HK-2 (cell line): ENCODE results near the gene IKZF4.
"Not testable (repeated sequence)": the region's sequence is repeated elsewhere in the genome, so short reads cannot be mapped to it uniquely, and the experiment has no call there.

Experiments
- DNase-seq: peaks from one replicate; pipeline ENCODE4 v3.0.0-alpha.2; 2018; ENCODE audit not compliant: unreplicated experiment

Gene IKZF4

DNA sequence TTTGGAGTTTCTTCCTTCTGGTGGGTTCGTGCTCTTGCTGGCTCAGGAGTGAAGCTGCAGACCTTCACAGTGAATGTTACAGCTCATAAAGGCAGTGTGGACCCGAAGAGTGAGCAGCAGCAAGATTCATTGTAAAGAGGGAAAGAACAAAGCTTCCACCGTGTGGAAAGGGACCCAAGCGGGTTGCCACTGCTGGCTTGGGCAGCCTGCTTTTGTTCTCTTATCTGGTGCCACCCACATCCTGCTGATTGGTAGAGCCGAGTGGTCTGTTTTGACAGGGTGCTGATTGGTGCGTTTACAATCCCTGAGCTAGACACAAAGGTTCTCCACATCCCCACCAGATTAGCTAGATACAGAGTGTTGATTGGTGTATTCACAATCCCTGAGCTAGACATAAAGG, 21.3 kb upstream of the IKZF4 start:
- DNase-seq: not testable (repeated sequence)

DNA sequence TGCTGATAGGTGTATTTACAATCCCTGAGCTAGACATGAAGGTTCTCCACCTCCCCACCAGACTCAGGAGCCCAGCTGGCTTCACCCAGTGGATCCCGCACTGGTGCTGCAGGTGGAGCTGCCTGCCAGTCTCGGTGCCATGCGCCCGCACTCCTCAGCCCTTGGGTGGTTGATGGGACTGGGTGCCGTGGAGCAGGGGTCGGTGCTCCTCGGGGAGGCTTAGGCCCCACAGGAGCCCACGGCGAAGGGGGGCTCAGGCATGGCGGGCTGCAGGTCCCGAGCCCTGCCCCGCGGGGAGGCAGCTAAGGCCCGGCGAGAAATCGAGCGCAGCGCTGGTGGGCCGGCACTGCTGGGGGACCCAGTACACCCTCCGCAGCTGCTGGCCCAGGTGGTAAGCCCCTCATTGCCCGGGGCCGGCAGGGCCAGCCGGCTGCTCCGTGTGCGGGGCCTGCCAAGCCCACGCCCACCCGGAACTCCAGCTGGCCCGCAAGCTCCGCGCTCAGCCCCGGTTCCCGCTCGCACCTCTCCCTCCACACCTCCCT, 20.8 kb upstream of the IKZF4 start:
- DNase-seq: not testable (repeated sequence)

DNA sequence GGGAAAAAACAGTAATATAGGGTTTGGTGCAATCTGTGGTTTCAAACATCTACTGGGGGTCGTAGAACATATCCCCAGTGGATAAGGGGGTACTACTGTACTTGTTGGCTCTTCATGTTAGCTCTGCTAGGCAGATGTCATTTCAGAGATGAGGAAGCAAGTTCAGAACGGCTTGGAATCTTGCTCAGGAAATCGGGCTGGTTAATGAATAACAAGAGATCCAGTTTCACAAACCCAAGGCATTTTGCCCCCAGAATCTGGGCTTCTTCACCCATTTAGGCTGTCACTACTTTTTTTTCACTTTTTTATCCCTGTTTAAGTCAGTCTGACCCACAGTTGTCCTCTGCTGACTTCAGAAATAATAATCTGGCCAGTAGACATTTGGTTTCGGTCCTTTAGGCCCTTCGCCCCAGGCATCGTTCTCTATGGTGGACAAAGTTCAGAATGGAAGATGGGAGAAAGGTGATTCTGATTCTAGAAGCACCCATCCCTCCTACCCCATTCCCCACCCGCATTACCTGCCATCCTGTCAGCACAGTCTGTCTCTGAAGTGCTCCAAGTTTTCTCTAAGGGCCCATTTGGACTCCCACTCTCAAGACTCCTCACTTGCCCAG, 19.2 kb upstream of the IKZF4 start:
- no peak for DNase-seq

DNA sequence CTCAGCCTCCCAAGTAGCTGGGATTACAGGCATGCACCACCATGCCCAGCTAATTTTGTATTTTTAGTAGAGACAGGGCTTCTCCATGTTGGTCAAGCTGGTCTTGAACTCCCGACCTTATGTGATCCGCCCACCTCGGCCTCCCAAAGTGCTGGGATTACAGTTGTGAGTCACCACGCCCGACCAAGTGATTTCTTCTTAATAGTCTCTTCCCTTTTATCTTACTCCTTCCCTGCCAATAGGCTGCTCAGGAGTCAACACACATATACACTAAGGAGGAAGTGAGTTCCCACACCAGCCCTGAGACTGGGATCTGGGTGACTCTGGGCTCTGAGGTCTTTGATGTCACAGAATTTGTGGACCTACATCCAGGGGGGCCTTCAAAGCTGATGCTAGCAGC, 17.5 kb upstream of the IKZF4 start:
- DNase-seq: not testable (repeated sequence)

DNA sequence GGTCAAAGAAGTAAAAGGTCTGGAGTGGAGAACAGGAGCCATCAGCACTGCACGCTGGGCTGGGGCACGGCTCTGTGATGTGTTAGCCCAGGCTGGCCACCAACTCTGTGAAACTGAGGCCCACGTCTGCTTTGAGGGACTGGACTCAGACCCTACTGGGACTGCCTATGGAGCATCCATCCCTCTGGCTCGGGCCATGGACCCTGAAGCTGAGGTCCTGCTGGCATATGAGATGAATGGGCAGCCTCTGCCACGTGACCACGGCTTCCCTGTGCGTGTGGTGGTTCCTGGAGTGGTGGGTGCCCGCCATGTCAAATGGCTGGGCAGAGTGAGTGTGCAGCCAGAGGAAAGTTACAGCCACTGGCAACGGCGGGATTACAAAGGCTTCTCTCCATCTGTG, 16.6 kb upstream of the IKZF4 start:
- DNase-seq: no peak

DNA sequence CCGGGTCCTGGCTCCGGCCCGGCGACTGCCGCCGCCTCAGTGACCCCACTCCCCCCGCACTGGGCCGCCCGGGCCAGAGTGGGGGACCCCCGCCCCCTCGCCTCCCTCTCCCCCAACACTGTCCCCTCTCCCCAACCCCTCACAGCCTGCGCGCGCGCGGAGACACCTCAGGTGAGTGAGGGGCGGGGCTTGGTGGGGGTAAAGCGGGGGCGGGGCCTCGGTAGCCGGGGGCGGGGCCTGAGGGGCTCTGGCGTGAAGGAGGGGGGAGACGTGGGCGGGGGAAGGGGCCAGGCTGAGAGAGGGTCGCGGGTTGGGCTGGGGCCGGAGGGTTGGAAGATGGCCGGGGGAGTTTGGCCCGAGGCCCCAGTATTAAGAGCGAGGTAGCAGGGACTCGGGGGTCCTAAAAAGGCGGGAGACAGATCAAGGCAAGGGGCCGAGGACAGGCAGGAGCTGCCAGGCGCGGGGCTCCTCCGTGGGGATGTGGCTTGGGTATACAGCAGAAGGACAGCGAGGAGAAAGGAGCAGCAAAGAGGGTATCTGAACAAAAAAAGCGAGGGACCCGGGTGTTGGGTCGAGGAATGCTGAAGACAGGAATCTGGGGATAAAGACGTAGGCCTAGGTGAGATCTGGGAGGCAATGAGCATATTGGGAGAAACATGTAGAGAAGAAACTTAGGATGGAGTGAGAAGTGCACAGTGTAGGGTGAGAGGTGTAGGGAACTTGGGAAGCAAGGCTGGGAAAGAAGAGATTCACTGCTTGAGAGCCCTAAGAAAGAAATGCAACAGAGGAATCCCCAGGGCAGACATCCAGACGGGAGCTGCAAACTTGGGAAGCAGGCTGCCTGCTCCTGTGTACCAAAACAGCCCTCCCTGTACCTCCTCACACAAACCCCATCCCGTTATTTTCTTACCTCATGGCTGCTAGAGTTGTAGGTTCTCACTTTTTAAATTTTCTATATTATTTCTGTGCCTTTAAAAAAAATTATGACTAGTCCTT, 13.0 kb upstream of the IKZF4 start:
- peak; percentile 46 for DNase-seq

DNA sequence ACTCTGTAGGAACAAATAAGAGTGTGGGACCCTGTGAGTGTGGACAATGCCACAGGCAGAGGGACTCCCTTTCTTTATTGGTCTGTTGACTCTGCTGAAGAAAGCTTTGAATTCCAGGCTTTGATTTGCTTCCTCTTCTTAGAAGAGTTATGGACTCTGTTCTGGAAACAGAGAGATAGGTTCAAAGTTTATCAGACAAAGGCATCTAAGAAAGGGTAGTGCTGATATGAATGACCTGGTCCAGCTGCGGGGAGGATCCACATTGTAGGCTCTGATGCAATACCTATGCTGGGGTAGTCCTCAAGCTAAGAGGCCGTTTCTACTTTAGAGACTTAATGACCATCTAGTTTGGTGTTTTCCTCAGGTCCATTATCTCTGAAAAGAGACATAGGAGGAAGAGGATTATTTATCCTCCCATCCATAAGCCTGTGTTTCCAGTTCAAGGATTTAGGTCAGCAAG, 10.7 kb upstream of the IKZF4 start:
- DNase-seq: no peak

DNA sequence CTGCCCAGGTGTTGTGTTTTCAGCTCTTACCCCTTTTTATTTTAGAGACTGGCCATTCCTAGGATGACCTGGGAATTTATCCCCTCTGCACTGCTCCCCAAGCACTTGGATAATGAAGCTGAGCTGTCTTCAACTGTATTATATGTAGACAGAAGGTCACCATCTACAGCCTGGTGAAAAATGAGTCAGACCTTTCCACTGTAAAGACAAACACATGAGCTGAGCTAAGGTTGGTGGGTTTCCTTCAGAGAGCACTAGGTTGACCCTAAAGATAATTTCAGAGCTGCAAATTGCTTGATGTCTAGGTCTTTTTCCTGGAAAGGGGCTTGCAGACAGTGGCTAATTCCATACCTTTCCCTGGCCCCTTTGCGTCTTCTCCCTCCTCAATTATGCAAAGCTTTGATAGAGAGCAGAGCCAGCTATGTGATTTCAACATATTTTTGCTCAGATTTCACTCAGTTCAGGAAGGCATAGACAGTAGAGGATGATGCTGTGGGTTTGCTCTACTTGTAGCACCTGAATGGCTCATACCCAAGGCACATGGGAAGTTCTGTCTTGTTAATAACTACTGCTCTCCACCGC, 9.2 kb upstream of the IKZF4 start:
- no peak for DNase-seq

DNA sequence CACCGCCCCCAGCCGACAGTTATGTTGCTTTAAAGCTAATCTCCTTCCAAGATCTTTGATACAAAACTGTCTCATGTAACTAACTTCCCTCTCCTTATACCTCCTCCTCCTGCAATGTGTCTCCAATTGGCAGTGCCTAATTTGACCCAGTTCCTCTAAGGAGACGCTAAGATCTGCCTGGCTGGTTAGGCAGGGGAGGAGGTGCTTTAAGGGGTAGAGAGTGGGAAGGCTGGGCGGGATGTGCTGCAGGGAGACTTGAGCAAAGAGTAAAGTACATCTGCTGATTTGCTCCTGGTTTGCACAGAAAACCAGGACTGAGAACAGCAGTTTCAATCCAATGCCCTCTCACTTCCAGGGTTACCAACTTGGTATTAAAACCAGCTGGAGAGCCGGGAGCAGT, 7.4 kb upstream of the IKZF4 start:
- no peak for DNase-seq

DNA sequence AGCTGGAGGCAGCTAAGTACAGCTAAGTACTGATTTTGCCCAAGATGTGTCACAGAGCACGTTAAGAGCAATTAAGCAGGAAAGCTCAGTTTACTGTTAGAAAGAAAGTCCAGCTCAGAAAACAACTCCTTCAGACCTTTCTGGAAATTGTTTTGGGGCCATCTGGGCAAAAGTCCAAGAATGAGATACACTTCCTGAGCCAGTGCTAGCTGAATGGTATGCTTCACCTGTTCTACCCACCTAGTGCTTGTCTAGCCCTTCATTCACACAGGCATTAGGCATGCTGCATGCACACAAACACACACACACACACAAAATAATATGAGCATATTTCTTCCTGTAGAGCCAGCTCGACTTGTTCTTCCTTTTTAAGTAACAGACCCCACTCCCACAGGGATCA, 6.6 kb upstream of the IKZF4 start:
- DNase-seq: no peak

DNA sequence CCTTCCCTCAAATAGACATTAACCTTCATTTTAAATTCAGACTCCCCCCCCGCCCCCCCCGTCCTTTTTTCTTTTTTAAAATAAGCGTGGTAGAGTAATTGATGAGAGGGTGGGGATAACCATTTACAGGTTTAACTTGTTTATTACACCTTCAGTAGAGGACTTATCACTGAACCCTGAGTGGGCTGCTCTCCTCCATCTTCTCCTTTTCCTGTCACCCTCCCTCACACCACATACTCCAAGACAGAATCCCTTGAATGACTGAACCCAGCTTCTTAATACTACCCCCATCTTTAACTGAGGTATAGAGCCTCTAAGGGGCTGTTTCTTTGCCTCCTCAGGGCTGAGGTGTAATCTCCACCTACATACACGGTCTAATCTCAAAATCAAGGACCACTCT, 3.7 kb upstream of the IKZF4 start:
- no peak for DNase-seq

DNA sequence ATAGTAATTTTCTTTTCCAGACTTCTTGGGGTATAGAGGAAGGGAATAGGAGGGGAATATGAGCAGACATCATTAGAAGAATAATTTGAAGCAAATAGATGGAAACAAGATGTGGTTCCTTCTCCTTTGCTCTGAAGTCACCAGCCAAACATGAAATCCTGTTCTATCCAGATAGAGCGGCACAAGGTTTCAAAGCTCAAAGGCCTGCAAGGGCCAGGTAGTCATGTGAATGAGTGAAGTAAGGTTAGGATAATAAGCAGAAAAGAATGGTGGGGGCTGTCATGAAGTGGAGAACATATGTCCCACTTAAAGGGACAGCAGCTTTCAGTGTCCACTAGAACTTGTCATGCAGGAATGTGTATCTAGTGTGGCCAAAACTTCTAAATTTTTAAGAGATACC, 2.5 kb upstream of the IKZF4 start:
- no peak for DNase-seq

DNA sequence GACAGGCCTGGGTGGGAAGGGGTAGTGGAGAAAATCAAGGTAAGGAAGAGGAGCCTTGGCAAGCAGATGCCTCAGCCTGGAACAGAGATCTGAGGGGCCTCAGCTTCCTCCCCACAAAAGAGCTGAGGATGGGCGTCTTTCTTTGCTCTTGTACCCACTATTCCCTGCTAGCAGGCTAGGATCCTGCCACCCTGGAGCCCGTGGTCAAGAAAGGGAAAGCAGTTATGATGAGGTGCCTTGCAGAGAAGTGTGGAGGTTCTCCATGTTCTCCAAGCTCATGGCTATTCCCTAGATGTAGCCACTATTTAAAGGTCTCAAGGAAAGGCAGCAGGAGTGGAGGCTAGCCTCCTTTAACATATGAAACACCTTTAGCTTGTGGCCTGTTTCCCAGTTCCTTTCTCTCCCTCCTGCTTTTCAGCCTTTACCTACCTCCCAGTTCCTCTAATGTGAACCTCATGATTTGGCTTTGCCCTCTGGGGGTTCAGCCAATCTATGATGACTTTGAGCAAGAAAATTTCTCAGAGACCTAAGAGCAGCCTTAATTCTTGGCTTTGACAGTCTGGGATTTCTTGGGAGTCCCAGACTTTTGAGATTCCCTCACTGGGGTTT, 1.1 kb downstream of the IKZF4 start:
- DNase-seq: no peak

DNA sequence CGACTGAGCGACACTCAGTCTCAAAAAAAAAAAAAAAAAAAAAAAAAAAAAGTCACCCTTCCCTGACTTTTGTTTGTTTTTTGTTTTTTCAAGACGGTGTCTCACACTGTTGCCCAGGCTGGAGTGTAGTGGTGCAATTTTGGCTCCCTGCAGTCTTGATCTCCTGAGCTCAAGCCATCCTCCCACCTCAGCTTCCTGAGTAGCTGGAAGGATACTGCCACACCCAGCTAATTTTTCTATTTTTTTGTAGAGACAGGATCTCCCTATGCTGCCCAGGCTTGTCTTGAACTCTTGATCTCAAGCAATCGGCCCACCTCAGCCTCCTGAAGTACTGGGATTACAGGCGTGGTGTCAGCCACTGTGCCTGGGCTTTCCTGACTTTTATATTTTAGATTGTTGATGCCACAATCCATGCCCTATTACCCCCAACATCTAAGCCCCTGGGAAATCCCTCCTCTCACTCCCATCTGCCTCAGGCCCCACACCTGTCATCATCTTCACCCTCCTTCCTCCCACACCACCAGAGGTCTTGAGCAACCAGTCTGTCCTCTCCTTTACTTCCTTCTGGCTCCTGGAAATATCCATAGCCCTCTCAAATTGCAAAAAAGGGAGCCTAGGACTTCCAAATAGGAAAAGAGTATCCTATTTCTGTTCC, 7.8 kb downstream of the IKZF4 start:
- no peak for DNase-seq

DNA sequence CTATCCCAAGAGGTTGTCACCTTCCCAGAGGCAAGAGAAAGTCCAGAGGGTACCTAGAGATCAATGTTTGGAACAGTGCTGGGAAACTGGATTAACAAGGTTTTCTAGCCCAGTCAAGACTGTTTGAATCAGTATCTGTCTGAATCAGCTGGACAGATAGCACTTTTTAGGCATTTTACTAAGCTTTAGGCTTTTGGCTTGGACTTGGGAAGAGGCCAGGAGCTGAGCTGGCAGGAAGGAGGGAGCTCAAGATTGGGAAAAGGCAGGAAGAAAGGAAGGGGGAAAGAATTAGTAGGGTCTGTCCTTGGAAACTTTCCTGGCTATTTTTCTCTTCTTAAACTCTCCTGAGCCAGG, 8.3 kb downstream of the IKZF4 start:
- no peak for DNase-seq

DNA sequence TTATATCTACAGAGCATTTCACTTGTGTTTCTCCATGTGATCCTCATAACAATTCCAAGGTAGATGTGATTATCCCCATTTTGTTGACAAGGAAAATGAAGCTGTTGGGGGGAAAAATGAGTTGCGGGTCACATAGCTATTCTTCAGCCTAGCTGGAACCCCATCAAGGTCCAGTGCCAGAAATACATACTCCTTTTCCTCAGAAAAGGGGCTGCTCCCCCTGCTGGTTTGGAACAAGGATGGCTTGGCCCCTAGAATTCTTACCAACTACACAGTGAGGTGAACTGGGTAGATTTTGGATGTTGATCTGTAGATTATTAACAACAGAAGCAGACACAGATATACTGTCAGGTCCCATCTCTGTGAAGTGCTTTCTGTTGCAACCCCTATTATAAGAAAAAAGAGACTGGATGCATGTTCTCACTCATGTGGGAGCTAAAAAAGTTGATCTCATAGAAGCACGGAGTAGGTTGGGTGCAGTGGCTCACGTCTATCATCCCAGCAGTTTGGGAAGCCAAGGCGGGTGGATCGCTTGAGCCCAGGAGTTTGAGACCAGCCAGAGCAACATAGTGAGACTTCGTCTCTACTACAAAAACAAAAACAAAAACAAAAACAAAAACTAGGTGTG, 8.9 kb downstream of the IKZF4 start:
- DNase-seq: peak; percentile 30

DNA sequence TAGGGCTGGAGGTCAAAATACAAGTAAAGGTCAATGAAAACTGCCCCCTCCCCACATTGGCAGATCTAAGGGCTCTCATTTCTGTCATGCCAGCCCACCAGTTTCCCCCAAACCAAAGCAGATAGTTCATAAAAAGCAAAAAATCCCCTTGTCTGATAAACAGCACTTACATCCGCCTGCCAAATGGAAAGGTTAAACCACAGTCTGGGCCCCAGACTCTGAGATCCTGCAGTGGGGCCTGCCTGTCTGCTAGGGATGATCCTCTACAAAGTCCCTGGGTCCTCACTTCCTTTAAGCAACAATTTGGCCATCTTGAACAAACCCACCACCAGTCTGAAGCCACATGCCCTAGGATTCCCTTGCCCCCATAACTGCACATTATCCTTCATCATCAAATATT, 11.1 kb downstream of the IKZF4 start:
- DNase-seq: no peak

DNA sequence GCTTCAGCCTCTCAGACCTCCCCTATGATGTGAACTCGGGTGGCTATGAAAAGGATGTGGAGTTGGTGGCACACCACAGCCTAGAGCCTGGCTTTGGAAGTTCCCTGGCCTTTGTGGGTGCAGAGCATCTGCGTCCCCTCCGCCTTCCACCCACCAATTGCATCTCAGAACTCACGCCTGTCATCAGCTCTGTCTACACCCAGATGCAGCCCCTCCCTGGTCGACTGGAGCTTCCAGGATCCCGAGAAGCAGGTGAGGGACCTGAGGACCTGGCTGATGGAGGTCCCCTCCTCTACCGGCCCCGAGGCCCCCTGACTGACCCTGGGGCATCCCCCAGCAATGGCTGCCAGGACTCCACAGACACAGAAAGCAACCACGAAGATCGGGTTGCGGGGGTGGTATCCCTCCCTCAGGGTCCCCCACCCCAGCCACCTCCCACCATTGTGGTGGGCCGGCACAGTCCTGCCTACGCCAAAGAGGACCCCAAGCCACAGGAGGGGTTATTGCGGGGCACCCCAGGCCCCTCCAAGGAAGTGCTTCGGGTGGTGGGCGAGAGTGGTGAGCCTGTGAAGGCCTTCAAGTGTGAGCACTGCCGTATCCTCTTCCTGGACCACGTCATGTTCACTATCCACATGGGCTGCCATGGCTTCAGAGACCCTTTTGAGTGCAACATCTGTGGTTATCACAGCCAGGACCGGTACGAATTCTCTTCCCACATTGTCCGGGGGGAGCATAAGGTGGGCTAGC, 13.9 kb downstream of the IKZF4 start:
- no peak for DNase-seq

DNA sequence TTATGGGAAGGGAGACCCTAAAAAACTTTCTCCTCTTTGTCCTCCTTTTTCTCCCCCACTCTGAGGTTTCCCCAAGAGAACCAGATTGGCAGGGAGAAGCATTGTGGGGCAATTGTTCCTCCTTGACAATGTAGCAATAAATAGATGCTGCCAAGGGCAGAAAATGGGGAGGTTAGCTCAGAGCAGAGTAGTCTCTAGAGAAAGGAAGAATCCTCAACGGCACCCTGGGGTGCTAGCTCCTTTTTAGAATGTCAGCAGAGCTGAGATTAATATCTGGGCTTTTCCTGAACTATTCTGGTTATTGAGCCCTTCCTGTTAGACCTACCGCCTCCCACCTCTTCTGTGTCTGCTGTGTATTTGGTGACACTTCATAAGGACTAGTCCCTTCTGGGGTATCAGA, 16.3 kb downstream of the IKZF4 start:
- DNase-seq: no peak

DNA sequence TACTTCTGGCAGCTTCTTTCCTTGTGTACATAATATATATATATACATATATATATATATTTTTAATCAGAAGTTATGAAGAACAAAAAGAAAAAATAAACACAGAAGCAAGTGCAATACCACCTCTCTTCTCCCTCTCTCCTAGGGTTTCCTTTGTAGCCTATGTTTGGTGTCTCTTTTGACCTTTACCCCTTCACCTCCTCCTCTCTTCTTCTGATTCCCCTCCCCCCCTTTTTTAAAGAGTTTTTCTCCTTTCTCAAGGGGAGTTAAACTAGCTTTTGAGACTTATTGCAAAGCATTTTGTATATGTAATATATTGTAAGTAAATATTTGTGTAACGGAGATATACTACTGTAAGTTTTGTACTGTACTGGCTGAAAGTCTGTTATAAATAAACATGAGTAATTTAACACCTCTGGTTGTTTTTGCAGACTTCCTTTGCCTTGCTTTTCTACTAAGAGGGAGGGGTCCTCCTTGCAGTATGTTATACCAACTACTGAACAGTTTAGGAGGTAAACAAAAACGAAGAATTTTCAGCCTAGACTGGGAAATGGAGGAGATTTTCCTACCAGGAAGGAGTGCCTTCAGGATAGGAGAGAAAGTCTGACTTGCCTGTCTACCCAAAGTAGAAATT, 17.3 kb downstream of the IKZF4 start:
- DNase-seq: no peak
